Neural cell (in vitro differentiated cells): ENCODE data around the gene NPFFR1. TPM values are rescaled to one million over a fixed set of nuclear protein-coding genes. Genes with fewer than 3 reads are reported as not detected.

ENCODE experiments used
- H2AFZ ChIP-seq: fragments of 200-600, 300-800 bp; sonication (generic), shearing (Covaris generic); 2 replicates; pipeline ENCODE4 v1.6.0; 2014; ENCODE audit warnings: low read depth, mild to moderate bottlenecking, antibody characterized with exemption, low read length, moderate library complexity
- H3F3A ChIP-seq: fragments of 200-600 bp; shearing (Covaris generic); 2 replicates; pipeline ENCODE4 v1.6.1; 2016; ENCODE audit warnings: mild to moderate bottlenecking, moderate library complexity, mixed read lengths, antibody characterized with exemption, low read length; ENCODE audit not compliant: insufficient read depth, poor library complexity, severe bottlenecking
- H3K27ac ChIP-seq: fragments of 200-600, 300-800 bp; sonication (generic), shearing (Covaris generic); 2 replicates; pipeline ENCODE4 v1.5.1; 2014; ENCODE audit warnings: mild to moderate bottlenecking, low read length, moderate library complexity
- H3K27me3 ChIP-seq: fragments of 300-800, 200-600 bp; sonication (generic), shearing (Covaris generic); 2 replicates; pipeline ENCODE4 v1.6.0; 2014; ENCODE audit warnings: mild to moderate bottlenecking, low read depth, low read length, moderate library complexity; ENCODE audit not compliant: insufficient read depth
- H3K36me3 ChIP-seq: fragments of 300-800, 200-600 bp; sonication (generic), shearing (Covaris generic); 2 replicates; pipeline ENCODE4 v1.5.1; 2014; ENCODE audit warnings: mild to moderate bottlenecking, antibody characterized with exemption, low read length, moderate library complexity; ENCODE audit not compliant: insufficient read depth
- H3K4me2 ChIP-seq: fragments of 300-800, 200-600 bp; sonication (generic), shearing (Covaris generic); 2 replicates; pipeline ENCODE4 v1.6.0; 2014; ENCODE audit warnings: mild to moderate bottlenecking, low read length
- H3K4me3 ChIP-seq: fragments of 300-800, 200-600 bp; sonication (generic), shearing (Covaris generic); 2 replicates; pipeline ENCODE4 v1.5.1; 2014; ENCODE audit warnings: mild to moderate bottlenecking, low read length, moderate library complexity
- H3K79me2 ChIP-seq: fragments of 200-600 bp; shearing (Covaris generic); replicated peaks from 2 replicates; pipeline ENCODE4 v1.6.0; 2014; ENCODE audit warnings: mild to moderate bottlenecking, low read length, moderate library complexity; ENCODE audit not compliant: insufficient read depth
- H3K9ac ChIP-seq: fragments of 300-800, 200-600 bp; sonication (generic), shearing (Covaris generic); 2 replicates; pipeline ENCODE4 v1.6.1; 2016; ENCODE audit warnings: mild to moderate bottlenecking, low read length, mixed read lengths
- H3K9me2 ChIP-seq: fragments of 200-600 bp; shearing (Covaris generic); 2 replicates; pipeline ENCODE4 v1.6.1; 2016; ENCODE audit warnings: mild to moderate bottlenecking, low read length, mixed read lengths; ENCODE audit not compliant: insufficient read depth
- H3K9me3 ChIP-seq: fragments of 200-600, 300-800 bp; sonication (generic), shearing (Covaris generic); 2 replicates; pipeline ENCODE4 v1.6.1; 2016; ENCODE audit warnings: mild to moderate bottlenecking, mixed run types, low read length, moderate library complexity, mixed read lengths
- H4K20me1 ChIP-seq: fragments of 200-600 bp; shearing (Covaris generic); 2 replicates; pipeline ENCODE4 v1.6.1; 2016; ENCODE audit warnings: mild to moderate bottlenecking, mixed run types; ENCODE audit not compliant: insufficient read depth
- EP300 ChIP-seq: fragments of 450-650 bp; conservative IDR thresholded peaks from 2 replicates; pipeline ENCODE4 v1.6.1; 2014; ENCODE audit warnings: antibody characterized with exemption, mild to moderate bottlenecking, moderate library complexity; ENCODE audit not compliant: poor library complexity, severe bottlenecking
- EZH2 ChIP-seq: fragments of 200-600, 300-800 bp; shearing (Covaris generic), sonication (generic); IDR thresholded peaks from 2 replicates; pipeline ENCODE4 v1.6.1; 2014; ENCODE audit warnings: antibody characterized with exemption, low read length, borderline replicate concordance, mild to moderate bottlenecking; ENCODE audit not compliant: insufficient read depth, poor library complexity, severe bottlenecking
- MXI1 ChIP-seq: fragments of 450-650 bp; conservative IDR thresholded peaks from 2 replicates; pipeline ENCODE4 v1.6.1; 2014; ENCODE audit warnings: antibody characterized with exemption, mild to moderate bottlenecking; ENCODE audit not compliant: poor library complexity, severe bottlenecking
- POLR2AphosphoS5 ChIP-seq: IDR thresholded peaks from 2 replicates; pipeline ENCODE4 v1.6.1; 2012
- RAD21 ChIP-seq: fragments of 450-650 bp; conservative IDR thresholded peaks from 2 replicates; pipeline ENCODE4 v1.6.1; 2014; ENCODE audit warnings: antibody characterized with exemption, mild to moderate bottlenecking, moderate library complexity
- SMC3 ChIP-seq: fragments of 450-650 bp; conservative IDR thresholded peaks from 2 replicates; pipeline ENCODE4 v1.6.1; 2014; ENCODE audit warnings: antibody characterized with exemption, mild to moderate bottlenecking, moderate library complexity; ENCODE audit not compliant: poor library complexity
- TAF1 ChIP-seq: IDR thresholded peaks from 2 replicates; pipeline ENCODE4 v1.6.1; 2012; ENCODE audit warnings: low read depth
- polyA plus RNA-seq: library from polyadenylated mRNA; depleted of rRNA; stranded (reverse); fragments of >200 nt; gene quantifications from 2 replicates; pipeline ENCODE4 v1.2.3, GENCODE V29; 2014
- TF ChIP-seq, protein P1 (sequence below): fragments of 450-650 bp; IDR thresholded peaks from 2 replicates; pipeline ENCODE4 v1.5.1; 2014; ENCODE audit warnings: antibody characterized with exemption, mild to moderate bottlenecking, moderate library complexity; ENCODE audit not compliant: poor library complexity, severe bottlenecking
- TF ChIP-seq, protein P2 (sequence below): IDR thresholded peaks from 2 replicates; pipeline ENCODE4 v1.6.1; 2012; ENCODE audit warnings: borderline replicate concordance

NPFFR1 gene
- polyA plus RNA-seq, 1 donor from 2014 or later, result 0.07 TPM

DNA sequence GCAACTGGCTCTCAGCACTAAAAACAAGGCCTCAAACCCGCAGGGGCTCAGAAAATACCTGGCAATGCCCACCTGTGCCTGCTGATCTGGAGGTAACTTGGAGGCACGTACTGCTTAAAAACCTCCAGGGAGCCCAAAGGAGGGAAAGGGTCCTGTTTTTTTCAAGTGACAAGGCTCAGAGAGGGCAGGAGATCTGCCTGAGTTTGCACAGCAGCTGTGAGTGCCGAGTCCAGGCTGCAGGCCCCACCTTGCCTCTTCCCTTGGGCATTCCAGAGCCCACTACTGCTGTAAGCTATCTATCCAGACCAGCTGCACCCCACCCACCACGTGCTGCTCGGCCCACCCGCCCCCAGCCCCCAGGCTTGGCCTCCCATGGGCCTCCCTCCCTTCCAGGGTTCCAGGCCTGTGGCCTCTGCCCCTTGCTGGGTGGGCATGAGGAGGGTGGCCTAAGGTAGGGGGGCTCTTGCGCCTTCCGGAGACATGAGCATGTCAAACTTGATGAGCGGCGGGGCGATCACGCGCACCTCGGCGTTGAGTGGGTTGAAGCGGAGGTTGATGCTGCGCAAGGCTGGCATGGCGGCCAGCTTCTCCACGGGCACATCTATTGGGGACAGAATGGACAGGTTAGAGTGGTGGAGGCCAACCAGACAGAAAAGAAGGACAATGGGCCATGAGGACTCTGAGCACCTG, 17.2 kb upstream of the NPFFR1 start:
- Histone ChIP-seq H3F3A (no peaks in the 10 kb centered on the region), H3K27ac (no peak overlapping the region), H3K4me2 (no peak overlapping the region), H3K27me3 (no peaks in the 10 kb centered on the region), H2AFZ (no peak overlapping the region), H3K9ac (no peak overlapping the region), H3K36me3 (peaks cover 4% of the 10 kb centered on the region), H3K9me3 (no peaks in the 10 kb centered on the region), H3K4me3 (no peak overlapping the region), H4K20me1 (no peaks in the 10 kb centered on the region), H3K9me2 (no peaks in the 10 kb centered on the region), H3K79me2 (no peaks in the 10 kb centered on the region)
- TF ChIP-seq EZH2 (no peak), EP300 (no peak), TAF1 (no peak), SMC3 (no peak), RAD21 (no peak), MXI1 (no peak), POLR2AphosphoS5 (no peak)
- TF ChIP-seq, protein P1, sequence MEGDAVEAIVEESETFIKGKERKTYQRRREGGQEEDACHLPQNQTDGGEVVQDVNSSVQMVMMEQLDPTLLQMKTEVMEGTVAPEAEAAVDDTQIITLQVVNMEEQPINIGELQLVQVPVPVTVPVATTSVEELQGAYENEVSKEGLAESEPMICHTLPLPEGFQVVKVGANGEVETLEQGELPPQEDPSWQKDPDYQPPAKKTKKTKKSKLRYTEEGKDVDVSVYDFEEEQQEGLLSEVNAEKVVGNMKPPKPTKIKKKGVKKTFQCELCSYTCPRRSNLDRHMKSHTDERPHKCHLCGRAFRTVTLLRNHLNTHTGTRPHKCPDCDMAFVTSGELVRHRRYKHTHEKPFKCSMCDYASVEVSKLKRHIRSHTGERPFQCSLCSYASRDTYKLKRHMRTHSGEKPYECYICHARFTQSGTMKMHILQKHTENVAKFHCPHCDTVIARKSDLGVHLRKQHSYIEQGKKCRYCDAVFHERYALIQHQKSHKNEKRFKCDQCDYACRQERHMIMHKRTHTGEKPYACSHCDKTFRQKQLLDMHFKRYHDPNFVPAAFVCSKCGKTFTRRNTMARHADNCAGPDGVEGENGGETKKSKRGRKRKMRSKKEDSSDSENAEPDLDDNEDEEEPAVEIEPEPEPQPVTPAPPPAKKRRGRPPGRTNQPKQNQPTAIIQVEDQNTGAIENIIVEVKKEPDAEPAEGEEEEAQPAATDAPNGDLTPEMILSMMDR, result no peak
- TF ChIP-seq, protein P2, sequence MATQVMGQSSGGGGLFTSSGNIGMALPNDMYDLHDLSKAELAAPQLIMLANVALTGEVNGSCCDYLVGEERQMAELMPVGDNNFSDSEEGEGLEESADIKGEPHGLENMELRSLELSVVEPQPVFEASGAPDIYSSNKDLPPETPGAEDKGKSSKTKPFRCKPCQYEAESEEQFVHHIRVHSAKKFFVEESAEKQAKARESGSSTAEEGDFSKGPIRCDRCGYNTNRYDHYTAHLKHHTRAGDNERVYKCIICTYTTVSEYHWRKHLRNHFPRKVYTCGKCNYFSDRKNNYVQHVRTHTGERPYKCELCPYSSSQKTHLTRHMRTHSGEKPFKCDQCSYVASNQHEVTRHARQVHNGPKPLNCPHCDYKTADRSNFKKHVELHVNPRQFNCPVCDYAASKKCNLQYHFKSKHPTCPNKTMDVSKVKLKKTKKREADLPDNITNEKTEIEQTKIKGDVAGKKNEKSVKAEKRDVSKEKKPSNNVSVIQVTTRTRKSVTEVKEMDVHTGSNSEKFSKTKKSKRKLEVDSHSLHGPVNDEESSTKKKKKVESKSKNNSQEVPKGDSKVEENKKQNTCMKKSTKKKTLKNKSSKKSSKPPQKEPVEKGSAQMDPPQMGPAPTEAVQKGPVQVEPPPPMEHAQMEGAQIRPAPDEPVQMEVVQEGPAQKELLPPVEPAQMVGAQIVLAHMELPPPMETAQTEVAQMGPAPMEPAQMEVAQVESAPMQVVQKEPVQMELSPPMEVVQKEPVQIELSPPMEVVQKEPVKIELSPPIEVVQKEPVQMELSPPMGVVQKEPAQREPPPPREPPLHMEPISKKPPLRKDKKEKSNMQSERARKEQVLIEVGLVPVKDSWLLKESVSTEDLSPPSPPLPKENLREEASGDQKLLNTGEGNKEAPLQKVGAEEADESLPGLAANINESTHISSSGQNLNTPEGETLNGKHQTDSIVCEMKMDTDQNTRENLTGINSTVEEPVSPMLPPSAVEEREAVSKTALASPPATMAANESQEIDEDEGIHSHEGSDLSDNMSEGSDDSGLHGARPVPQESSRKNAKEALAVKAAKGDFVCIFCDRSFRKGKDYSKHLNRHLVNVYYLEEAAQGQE, result no peak

DNA sequence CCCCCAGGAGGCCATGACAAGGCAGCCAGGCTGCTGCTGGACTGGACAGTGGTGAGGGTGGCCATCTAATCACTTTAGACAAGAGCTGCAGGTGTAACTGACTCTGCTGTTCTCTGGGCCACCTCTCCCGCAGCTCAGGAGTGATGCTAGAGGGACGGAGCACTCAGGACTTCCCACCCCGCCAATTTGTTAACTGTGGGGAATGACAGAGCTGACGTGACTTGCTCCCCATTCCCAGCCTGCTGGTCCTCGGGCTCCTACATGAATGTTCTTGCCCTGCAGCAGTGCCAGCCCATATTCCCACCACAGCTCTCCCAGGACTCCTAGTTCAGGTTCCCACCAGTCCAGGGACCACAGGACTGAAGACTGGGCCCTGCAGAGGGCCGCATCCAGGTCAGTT, 16.7 kb upstream of the NPFFR1 start:
- Histone ChIP-seq H3K4me2 (no peak overlapping the region), H3K9me3 (no peaks in the 10 kb centered on the region), H2AFZ (no peak overlapping the region), H3K79me2 (no peaks in the 10 kb centered on the region), H3K4me3 (no peak overlapping the region), H3K27ac (no peak overlapping the region), H3K27me3 (no peaks in the 10 kb centered on the region), H3K9me2 (no peaks in the 10 kb centered on the region), H4K20me1 (no peaks in the 10 kb centered on the region), H3F3A (no peaks in the 10 kb centered on the region), H3K9ac (no peak overlapping the region), H3K36me3 (peaks cover 4% of the 10 kb centered on the region)
- TF ChIP-seq EP300 (no peak), EZH2 (no peak), TAF1 (no peak), SMC3 (no peak), MXI1 (no peak), POLR2AphosphoS5 (no peak), RAD21 (no peak)
- TF ChIP-seq, protein P1, result no peak
- TF ChIP-seq, protein P2, result no peak
